T-helper 22 cell (primary cell): ENCODE results near the gene CR1.
"Not testable (repeated sequence)": the region's sequence is repeated elsewhere in the genome, so short reads cannot be mapped to it uniquely, and the experiment has no call there.

ENCODE experiments used
- DNase-seq: peaks from one replicate; pipeline ENCODE4 v3.0.0-alpha.2; 2020; ENCODE audit warnings: low read depth

CR1 gene

DNA sequence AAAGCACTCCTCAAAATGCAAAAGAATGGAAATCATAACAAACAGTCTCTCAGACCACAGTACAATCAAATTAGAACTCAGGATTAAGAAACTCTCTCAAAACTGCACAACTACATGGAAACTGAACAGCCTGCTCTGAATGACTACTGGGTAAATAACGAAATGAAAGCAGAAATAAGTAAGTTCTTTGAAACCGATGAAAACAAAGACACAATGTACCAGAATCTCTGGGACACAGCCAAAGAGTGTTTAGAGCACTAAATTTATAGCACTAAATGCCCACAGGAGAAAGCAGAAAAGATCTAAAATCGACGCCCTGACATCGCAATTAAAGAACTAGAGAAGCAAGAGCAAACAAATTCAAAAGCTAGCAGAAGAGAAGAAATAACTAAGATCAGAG lies 95.2 kb downstream of the CR1 start:
- not testable (repeated sequence) for DNase-seq

DNA sequence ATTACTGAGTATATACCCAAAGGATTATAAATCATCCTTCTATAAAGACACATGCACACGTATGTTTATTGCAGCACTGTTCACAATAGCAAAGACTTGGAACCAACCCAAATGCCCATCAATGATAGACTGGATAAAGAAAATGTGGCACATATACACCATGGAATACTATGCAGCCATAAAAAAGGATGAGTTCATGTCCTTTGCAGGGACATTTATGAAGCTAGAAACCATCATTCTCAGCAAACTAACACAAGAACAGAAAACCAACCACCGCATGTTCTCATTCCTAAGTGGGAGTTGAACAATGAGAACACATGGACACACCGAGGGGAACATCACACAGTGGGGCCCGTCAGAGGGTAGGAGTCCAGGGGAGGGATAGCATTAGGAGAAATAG lies 98.1 kb downstream of the CR1 start:
- DNase-seq, result not testable (repeated sequence)

DNA sequence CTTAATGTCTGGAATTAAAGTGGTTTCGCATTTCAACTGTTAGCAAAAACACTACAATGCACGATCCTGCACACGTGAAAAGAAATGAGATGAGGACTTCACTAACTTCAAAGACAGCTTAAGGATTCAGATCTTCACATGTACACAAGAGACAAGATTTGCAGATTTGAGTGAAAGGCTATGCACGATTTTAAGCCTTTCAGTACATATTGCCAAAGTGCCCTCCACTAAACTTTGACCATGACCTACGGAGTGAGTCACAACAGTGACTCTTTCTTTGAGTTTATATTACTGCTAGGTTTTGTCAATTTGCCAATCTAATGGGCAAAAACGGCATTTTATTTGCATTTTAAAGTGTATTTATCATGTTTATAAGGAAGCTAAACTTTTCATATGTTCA lies 107.8 kb downstream of the CR1 start:
- DNase-seq, result no peak

DNA sequence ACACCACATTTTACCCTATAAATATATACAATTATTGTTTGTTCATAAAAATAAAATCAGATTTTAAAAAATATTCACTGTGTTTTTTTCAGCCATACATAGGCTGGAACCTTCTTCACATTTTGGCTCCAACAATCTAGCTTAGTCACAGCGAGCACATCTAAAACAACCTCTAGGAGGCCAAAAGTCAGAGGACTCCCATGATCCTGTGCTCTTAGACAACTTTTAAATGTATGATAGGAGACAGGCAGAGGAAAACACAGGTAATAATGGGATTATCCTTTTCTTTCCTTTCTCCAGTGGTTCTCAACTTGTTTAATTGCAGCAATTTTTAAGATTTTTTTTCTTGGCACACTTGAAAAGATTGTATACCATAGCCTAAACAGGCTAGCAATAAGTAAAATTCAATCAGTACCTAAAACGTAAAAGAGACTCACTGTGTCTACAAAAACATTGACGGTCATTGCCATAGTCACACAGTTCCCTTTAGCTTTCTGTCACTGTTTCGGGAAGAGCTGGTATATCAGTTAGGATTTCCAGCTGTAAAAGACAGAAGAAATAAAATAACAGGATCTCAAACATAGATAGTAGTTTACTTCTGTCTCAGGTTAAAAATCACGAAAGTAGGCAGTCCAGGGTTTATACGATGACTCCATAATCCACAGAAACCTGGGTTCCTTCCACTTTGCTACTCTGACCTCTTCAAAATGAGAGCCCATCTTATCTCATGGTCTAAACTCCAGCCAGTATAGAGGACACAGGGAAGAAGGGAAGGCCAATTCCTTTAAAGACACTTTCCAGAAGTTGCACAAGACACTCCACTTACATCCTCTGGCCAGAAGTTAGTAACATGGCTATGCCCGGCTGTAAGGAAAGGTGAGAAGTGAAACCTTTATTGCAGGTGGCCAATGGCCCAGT lies 109.7 kb downstream of the CR1 start:
- no peak for DNase-seq

DNA sequence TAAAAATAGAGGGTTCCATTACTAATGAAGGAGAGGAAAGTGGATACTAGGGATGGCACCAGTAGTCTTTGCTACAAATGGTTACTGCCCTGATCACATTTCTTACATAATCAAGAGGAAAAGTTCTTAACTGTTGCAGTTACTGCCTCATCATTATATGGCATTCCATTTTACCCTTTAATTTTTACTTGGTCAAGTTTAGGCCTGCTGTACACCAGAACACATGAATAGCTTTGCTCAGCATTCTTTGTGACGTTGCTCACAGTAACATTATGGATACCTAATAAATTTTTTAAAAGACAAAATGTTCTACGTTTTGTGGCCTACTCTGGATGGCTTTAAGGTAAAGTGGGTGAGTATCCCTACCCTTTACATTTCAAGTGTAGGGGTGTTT lies 110.4 kb downstream of the CR1 start:
- DNase-seq, result no peak

DNA sequence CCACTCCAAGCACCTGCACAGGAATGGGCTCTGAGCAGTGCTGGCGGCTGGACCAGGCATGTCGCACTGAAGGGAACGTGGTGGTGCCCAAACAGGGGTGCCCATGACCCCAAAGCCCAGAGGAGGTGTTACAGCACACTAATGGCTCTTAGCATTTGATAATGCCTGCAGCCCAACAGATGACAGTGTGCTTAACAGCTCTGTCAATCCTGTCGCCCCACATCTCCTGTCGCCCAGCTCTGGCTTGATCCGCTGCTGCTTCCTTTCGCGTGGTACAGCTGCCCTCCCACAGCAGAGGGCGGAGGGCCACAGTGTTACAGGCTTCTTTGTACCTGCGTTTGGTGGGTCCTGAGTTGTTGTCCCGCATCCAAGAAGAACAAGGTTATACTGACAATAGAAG lies 116.8 kb downstream of the CR1 start:
- no peak for DNase-seq

DNA sequence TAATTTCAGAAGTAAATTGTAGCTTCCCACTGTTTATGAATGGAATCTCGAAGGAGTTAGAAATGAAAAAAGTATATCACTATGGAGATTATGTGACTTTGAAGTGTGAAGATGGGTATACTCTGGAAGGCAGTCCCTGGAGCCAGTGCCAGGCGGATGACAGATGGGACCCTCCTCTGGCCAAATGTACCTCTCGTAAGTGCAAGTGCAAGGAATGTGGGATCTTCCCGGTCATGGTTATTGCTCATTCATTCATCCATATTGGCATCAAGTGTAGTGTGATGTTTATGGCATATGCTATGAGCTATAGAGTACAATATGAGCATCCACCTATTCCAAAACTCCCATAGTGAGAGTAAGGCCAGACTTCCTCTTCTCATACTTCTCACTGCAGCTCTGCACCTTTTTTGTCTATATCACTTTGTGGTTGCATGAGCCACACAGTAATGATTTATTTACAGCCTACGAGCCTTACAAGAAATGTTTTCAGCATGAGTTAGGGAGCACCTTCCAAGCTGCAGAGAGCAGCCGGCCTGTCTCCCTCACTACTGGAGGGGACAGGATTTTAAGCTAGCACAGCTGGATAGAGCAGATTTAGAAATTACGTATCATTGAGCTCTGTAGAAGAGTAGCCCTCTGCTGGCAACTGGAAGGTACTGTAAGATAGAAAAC lies 124.0 kb downstream of the CR1 start:
- DNase-seq, result no peak

DNA sequence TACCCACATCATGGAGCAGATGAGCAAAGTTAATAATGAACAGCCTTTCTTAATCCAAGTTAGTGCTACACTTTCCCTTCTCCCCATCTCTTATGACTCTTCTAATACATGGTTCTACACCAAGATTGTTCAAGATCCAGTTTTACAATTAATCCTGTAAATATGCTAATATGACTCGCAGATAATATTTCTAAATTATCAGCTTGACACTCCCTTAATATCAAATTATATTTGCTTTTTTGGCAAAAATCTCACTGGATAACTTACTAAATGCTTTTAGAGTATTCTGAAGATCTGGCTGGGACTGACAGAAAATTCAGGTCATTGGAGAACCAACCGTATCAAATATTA lies 124.6 kb downstream of the CR1 start:
- DNase-seq, result no peak

DNA sequence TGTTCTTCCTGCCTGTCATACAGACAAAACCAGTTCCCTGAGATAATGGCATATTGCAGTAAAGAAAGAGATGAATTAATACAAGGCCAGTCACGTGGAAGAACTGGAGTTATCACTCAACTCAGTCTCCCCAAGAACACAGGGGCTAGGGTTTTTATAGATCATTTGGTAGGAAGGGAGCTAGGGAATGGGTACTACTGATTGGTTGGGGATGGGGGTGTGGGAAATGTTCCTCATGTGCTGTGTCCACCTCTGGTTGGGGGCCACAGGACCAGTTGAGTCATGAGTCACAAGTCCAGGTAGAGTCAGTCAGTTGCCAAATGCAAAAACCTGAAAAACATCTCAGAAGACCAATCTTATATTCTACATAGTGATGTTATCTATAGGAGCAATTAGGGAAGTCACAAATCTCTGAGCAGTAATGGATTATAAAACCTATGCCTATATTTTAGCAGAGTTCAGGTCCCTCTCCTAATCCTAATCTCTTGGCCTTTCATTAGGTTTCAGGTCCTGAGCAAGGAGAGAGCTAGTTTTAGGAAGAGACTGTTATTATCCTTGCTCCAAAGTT lies 129.6 kb downstream of the CR1 start:
- DNase-seq, result not testable (repeated sequence)

DNA sequence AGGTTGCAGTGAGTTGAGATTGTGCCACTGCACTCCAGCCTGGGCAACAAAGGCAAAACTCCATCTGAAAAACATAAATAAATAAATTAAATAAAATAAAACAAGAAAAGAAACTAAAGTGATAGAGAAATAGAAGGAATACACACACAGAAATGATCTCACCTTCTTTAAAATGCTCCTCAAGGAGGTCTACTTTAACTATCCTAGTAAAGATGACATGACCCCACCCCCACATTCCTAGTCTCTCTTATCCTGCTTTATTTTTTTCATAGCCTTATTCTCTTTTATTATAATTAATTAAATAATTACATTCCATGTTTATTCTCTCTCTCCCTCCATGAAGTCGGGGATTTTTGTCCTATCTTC lies 131.0 kb downstream of the CR1 start:
- no peak for DNase-seq

DNA sequence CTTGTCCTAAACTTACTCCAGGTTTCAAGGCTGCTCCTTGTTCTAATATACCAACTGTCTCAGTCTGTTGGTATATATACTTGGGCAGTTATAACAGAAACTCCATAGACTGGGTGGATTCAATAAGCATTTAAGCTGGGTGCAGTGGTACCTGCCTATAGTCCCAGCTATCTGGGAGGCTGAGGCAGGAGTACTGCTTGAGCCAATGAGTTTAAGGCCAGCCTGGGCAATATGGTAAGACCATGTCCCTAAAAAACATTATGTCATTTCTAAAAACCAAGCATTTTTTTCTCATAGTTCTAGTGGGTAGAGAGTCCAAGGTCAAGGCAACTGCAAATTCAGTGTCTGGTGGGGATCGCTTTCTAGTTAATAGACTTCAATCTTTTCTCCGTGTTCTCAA lies 131.5 kb downstream of the CR1 start:
- no peak for DNase-seq

DNA sequence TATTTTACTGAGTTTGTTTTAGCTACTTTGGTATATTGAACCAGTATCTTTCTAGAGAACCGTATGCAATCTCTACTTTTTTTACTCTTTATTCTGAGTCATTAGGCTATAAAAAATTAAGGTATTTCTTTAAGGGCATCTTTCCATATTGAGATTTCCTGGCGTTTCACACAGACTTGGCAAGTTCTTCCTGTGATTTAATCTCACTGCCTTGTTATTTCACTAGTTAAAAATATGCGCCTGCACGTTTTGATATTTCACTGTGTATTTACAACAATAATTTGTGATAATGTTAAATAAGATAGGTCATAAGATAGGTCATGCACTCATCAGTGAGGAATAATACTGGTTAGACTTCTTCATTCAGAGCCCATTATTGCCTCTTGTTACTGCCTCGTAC lies 132.8 kb downstream of the CR1 start:
- no peak for DNase-seq

DNA sequence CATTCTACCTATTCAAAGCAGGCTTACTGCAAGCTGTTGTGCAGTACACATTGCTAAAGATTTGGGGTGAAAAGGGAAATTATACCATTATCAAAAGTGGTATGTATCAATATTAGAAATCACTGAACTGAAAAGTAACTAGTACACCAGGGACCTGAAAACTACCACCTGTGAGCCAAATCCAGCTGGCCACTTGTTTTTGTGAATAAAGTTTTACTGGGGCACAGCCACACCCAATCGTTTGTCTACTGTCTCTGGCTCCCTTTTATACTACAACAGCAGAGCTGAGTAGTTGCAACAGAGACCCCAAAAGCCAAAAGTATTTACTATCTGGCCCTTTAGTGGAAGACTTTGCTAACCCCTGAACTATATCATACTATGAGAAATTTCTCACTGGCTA lies 135.2 kb downstream of the CR1 start:
- no peak for DNase-seq

DNA sequence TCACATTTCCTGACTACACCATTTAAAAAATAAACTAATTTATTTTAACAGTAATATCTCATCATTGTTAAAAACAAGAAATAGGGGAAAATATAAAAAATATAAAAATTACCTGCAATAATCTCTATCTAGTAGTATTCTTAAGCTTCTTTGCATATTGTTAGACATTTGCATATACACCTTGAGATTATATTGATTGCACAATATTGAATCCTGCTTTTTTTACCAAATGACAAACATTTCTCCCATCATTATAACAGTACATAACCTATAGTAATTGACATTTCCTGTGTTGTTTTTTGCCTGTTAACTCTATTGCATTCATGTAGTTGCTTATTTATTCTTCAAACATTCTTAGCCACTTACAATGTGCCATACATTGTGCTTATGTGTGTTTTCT lies 137.3 kb downstream of the CR1 start:
- DNase-seq, result no peak

DNA sequence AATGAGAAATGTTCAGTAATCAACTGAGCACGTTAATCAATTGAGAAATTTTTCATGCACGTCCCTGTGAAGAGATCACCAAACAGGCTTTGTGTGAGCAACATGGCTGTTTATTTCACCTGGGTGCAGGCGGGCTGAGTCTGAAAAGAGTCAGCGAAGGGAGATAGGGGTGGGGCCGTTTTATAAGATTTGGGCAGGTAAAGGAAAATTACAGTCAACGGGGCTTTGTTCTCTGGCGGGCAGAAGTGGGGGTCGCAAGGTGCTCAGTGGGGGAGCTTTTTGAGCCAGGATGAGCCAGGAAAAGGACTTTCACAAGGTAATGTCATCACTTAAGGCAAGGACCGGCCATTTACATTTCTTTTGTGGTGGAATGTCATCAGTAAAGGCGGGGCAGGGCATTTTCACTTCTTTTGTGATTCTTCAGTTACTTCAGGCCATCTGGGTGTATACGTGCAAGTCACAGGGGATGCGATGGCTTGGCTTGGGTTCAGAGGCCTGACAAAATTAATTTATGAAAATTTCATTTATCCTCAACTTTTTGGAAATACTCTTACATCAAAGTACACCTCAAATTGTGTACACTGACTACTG lies 137.8 kb downstream of the CR1 start:
- DNase-seq, result not testable (repeated sequence)

DNA sequence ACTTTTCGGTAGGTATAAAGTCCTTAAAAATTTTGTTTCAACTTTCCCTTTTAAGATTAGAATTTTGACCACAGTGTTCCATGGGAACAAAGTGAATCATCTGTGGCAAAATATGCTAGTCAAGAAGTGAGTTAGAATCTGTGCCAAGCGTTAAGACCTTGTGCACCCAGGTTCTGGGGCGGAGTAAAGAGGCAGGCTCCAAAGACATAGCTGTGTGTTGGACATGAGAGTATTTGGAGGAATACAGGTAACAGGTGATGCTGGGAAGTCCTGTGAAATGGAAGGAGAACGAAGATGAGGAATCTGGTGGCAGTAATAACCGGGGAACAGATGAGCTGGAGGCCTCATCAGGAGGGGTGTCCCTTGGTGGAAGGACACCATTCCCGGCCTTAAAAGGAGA lies 138.3 kb downstream of the CR1 start:
- DNase-seq, result not testable (repeated sequence)

DNA sequence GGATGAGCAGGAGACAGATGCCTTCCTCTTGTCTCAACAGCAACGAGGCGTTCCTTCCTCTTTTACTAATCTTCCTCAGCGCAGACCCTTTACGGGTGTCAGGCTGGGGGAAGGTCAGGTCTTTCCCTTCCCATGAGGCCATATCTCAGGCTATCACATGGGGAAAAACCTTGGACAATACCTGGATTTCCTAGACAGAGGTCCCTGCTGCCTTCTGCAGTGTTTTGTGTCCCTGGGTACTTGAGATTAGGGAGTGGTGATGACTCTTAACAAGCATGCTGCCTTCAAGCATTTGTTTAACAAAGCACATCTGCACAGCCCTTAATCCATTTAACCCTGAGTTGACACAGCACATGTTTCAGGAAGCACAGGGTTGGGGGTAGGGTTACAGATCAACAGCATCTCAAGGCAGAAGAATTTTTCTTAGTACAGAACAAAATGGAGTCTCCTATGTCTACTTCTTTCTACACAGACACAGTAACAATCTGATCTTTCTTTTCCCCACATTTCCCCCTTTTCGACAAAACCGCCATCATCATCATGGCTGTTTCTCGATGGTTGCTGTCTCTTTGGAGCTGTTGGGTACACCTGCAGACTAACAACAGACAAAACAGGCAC lies 139.7 kb downstream of the CR1 start:
- not testable (repeated sequence) for DNase-seq

DNA sequence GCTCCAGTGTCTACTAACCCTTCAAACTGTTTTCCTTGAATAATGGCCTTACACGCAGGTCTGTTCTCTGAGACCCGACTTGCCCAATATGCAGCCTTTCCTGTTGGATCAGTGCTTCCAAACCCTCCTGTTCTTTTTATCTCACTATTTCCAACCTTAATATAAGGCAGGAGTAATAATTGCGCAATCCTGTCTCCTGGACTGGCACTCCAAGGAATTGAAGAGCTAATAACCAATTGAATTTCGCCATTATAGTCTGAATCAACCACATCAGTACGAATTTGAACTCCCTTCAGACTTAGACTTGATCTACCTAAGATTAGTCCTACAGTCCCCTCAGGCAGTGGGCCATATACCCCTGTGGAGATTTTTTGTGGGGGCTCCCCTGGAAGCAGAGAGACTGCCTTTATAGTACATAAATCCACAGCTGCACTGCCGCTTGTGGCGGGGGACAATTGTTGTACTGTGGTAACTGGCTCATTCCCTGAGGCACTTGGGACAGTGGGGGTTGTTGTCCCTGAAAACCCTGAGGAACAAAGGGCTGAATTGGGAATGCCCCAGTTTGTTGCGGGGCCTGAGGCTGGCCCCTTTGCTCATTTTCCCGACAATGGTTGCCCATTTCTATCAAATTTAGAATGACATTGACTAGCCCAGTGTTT lies 142.7 kb downstream of the CR1 start:
- DNase-seq, result not testable (repeated sequence)

DNA sequence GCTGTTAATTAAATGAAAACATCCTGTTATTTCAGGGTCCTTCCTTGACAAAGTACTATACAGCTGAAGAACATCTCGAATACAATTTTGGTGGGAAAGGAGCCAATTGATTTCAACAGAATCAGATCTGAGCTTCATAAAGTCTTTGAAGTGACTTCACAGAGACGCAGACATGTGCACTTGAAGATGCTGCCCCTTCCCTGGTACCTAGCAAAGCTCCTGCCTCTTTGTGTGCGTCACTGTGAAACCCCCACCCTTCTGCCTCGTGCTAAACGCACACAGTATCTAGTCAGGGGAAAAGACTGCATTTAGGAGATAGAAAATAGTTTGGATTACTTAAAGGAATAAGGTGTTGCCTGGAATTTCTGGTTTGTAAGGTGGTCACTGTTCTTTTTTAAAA lies 143.4 kb downstream of the CR1 start:
- DNase-seq, result not testable (repeated sequence)

DNA sequence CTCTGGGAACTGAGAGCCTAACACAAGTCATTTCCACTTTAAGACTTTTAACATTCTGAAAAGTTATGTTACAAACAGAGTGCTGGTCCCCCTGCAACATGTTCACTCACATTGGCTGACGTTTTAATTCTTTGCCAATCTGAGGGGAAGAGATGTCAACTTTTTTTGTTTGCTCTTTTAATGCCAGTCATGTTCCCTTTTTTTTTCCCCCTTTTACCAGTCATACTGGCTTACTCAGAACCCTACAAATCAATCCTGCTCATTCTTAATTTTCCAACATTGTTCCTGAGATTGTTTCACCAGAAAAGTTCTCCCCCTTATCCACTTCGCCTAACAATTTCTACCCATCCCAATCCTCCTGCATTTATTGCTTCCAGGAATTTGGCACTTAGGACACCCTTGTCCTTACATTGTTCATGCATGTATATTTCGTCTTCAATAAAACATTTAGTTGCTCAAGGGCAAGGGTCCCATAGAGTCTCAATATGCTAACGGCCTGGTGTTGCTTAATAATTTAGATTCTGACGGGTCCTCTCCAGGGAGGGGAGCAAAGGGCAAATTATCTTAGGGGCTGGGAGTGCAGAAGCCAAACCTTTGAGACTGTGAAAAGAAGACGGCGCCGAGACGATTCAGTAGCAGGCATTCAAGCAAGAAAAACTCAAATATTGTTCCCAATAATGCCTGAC lies 148.4 kb downstream of the CR1 start:
- no peak for DNase-seq

DNA sequence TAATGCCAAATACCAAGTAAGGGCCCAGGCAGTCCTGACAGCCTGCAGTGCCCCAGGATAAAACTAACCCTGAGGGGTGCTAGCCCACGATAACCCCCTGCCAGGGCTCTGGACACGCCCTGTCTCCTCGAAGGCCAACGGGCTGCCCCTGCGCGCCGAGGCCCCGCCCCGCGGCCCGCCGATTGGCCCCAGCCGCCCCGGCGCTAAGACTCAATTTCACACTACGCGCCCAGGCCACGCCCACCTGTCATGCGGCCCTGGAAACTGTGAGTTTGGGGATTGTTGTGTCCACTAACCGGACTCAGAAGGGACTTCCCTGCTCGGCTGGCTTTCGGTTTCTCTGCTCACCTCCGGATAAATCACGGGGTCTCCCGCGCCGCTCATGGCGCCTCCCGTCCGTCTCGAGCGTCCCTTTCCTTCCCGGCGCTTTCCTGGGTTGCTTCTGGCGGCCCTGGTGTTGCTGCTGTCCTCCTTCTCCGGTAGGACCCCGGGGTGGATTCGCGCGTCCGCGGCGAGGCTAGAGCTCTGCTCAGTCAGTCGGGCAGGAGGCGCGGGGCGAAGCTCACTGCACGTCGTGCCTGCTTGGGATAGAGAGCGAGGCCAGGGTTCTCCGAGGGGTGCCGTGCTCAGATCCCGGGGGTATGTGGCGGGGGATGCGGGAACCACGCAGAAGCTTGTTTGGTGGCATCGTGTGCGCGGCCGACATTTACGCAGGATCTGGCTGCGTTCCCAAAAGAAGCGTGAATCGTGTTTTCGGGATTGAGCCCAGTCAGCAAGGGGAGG lies 149.1 kb downstream of the CR1 start, which contains the start of gene CR1L:
TSS of gene CR1L (plus strand) at position 282 of the 783 bp plus-strand sequence. CDS start at position 383, 101 bp downstream.
- peak; percentile 32 for DNase-seq
